Gastrocnemius medialis (tissue), 4 donors: Measurements from ENCODE around the gene MTURN. TPM values are rescaled to one million over a fixed set of nuclear protein-coding genes. Genes with fewer than 3 reads are reported as not detected.

Experiments used
- ATAC-seq, 2 donors: fragments of 150-250 bp; one replicate each; pipeline ENCODE4 v1.9.1; 2016
- DNase-seq, 2 donors: peaks; one replicate each; pipeline ENCODE4 v3.0.0-alpha.2; 2019
- H3K27ac ChIP-seq, 4 donors: fragments of 200-600 bp; sonication (generic); 1 replicate in 1 of 4; 2 replicates in 3 of 4; pipeline ENCODE4 v1.5.1; 2016 to 2018; ENCODE audit warnings: mild to moderate bottlenecking in 2 of 4, moderate library complexity in 1 of 4
- H3K27me3 ChIP-seq, 3 donors: fragments of 200-600 bp; sonication (generic) in 2 of 3; 1 replicate in 1 of 3; 2 replicates in 2 of 3; pipeline versions ENCODE4 v1.5.1 to v1.6.0; 2016 to 2019; ENCODE audit warnings: mild to moderate bottlenecking in 1 of 3, moderate library complexity in 1 of 3
- H3K36me3 ChIP-seq, 2 donors: fragments of 200-600 bp; sonication (generic) in 1 of 2; one replicate each; pipeline ENCODE4 v1.5.1; 2017 to 2018
- H3K4me1 ChIP-seq, 2 donors: fragments of 200-600 bp; sonication (generic) in 1 of 2; one replicate each; pipeline ENCODE4 v1.5.1; 2016 to 2017; ENCODE audit warnings: mild to moderate bottlenecking in 2 of 2
- H3K4me3 ChIP-seq, 4 donors: fragments of 200-600 bp; sonication (generic) in 3 of 4; 1 replicate in 1 of 4; 2 replicates in 3 of 4; pipeline ENCODE4 v1.5.1; 2016 to 2019; ENCODE audit warnings: mild to moderate bottlenecking in 2 of 4
- H3K9me3 ChIP-seq, 3 donors: fragments of 200-600 bp; sonication (generic) in 2 of 3; 1 replicate in 1 of 3; 2 replicates in 2 of 3; pipeline ENCODE4 v1.5.1; 2016 to 2019
- CTCF ChIP-seq, 5 experiments: fragments of 450-650 bp in 3 of 5; fragments of 200-600 bp in 2 of 5; sonication (generic) in 2 of 5; IDR thresholded peaks in 4 of 5; conservative IDR thresholded peaks in 1 of 5; 1 replicate in 4 of 5; 2 replicates in 1 of 5; pipeline ENCODE4 v1.5.1; 2016 to 2019; ENCODE audit warnings: antibody characterized with exemption in 5 of 5, mild to moderate bottlenecking in 3 of 5, moderate library complexity in 3 of 5
- POLR2A ChIP-seq, 2 donors: fragments of 450-650 bp; IDR thresholded peaks; one replicate each; pipeline ENCODE4 v1.6.1; 2017; ENCODE audit warnings: antibody characterized with exemption in 2 of 2, mild to moderate bottlenecking in 2 of 2, moderate library complexity in 2 of 2
- in situ Hi-C, 4 donors: fragments of 200-750 bp; cut with MboI; loops; one replicate each; pipeline versions ENCODE4 v1.15.0 to v1.8.0; 2017; ENCODE audit warnings: low sequenced_read_pairs in 4 of 4
- intact Hi-C: fragments of 100-400 bp; cut with DNase I; formaldehyde crosslinking; loops from one replicate; pipeline ENCODE4 v1.15.1; 2023; ENCODE audit warnings: low total_unique reads
- total RNA-seq, 4 donors: library from RNA; depleted of rRNA; stranded (reverse); fragments of >200 nt; gene quantifications; one replicate each; pipeline versions ENCODE4 v1.1.0 to v1.2.3, GENCODE V29; 2016

Gene MTURN
- total RNA-seq, 4 donors from 2014 or later, result 32.9 to 81.9 (median 44.7) TPM

GRCh38 chr7:30177965-30178364 lies 43.2 kb downstream of the MTURN start:
- no peak for DNase-seq

DNA sequence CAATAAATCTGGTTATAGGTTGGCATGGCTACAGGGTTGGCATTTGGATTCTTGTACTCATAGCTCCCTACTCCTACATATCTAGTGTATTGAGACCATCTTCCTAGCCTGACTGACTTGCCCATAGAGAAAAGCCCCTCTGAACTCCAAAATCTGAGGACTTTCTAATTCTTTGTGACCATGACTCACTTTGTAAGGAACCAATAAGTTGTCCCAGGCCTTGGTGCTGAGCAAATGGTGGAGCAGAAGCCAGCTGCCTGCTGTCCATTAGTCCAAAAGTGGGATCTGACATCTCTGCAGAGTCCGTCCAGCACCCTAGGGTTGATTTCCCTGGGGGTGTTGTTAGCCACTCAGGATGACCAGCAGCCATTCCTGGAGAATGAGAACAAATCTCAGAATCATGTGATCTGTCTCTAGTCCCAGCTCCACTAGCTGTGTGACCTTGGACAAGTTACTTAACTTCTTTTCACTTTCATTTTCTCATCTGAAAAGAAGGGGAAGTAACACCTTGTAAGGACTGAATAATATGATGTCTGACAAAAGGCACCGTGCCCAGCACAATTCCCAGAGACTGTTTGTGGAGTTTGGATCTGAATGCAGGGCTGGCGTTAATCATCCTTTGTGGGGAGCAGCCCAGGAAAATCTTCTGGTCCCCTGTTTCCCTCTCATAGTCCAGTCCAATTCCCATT lies 44.1 kb downstream of the MTURN start:
- peak in 1 of 2 donors; percentile 58 for ATAC-seq
- H3K4me3 ChIP-seq, result no peak overlapping the region
- H3K36me3 ChIP-seq, result no peaks in the 10 kb centered on the region
- peak overlapping the region in 3 of 4 donors; percentile 12 to 54 (median 16) for H3K27ac ChIP-seq
- no peaks in the 10 kb centered on the region for H3K27me3 ChIP-seq
- no peaks in the 10 kb centered on the region for H3K9me3 ChIP-seq
- H3K4me1 ChIP-seq, result peaks cover 56 to 79% of the 10 kb centered on the region in 2 donors
- TF ChIP-seq POLR2A (IDR thresholded peaks at IDR 0.05) (no peak), CTCF (IDR thresholded peaks at IDR 0.05 in 4 of 5, conservative IDR thresholded peaks at IDR 0.05 in 1 of 5) (no peak)
- in situ Hi-C loops (no loop called here), intact Hi-C loops (no loop called here)
- DNase-seq, result no peak

More at GRCh38 chr7:30177965-30178364, 43.2 kb downstream of the MTURN start:
- Histone ChIP-seq H3K4me1 (peaks cover 62 to 81% of the 10 kb centered on the region in 2 donors), H3K27ac (peak overlapping the region in 3 of 4 donors; percentile 7 to 83 (median 11)), H3K36me3 (no peaks in the 10 kb centered on the region), H3K27me3 (no peaks in the 10 kb centered on the region), H3K9me3 (no peaks in the 10 kb centered on the region), H3K4me3 (no peak overlapping the region)
- no peak for ATAC-seq
- in situ Hi-C loops (no loop called here), intact Hi-C loops (no loop called here)
- TF ChIP-seq POLR2A (IDR thresholded peaks at IDR 0.05) (no peak), CTCF (IDR thresholded peaks at IDR 0.05 in 4 of 5, conservative IDR thresholded peaks at IDR 0.05 in 1 of 5) (no peak)

DNA sequence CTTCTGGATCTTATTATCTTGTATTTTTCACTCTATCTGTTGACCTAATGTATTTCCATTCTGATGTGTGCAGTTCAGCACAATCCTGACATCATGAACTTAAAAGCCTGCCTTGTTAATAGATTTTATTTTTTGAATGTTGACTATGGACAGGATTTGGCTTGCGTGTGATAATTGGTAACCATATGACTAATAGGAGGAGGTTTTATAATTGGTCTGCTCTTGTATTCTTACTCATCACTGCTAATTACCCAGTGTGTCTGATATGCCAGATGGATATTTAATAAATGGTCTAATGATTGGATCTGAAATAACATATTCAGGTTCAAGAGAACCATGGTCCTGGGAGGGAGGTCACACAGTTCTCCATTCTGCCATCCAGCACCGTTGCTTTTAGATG lies 45.9 kb downstream of the MTURN start:
- intact Hi-C loops, result no loop called here
- H3K4me1 ChIP-seq, result peaks cover 49 to 77% of the 10 kb centered on the region in 2 donors

DNA sequence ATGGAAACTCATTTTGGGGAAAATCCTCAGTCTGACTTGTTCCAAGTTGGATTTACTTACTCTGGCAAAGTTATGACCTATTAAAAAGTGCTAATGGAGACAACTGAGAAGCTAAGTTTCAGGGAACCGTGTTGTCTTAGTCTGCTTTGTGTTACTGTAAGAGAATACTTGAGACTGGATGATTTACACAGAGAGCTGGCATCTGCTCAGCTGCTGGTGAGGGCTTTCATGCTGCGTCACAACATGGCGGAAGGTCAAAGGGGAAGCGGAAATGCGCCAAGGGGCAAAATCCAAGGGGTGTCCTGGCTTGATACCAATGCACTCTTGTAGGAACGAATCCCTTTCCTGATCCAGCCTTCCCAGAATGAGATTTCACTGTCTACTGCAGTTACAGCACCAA lies 46.4 kb downstream of the MTURN start:
- no peak for TF ChIP-seq CTCF (IDR thresholded peaks at IDR 0.05 in 4 of 5, conservative IDR thresholded peaks at IDR 0.05 in 1 of 5)
- no peak for TF ChIP-seq POLR2A (IDR thresholded peaks at IDR 0.05)
- Histone ChIP-seq H3K9me3 (no peaks in the 10 kb centered on the region), H3K27me3 (no peaks in the 10 kb centered on the region), H3K4me3 (no peak overlapping the region), H3K27ac (peak overlapping the region; percentile 86 to 92 (median 90)), H3K36me3 (no peaks in the 10 kb centered on the region), H3K4me1 (peaks cover 46 to 76% of the 10 kb centered on the region in 2 donors)
- intact Hi-C loops (no loop called here), in situ Hi-C loops (no loop called here)
- ATAC-seq (peak; percentile 28 to 42), DNase-seq (peak in 1 of 2 donors; percentile 52)

More for the DNA sequence above, 45.9 kb downstream of the MTURN start:
- no peaks in the 10 kb centered on the region for H3K27me3 ChIP-seq
- TF ChIP-seq POLR2A (IDR thresholded peaks at IDR 0.05) (no peak), CTCF (IDR thresholded peaks at IDR 0.05 in 4 of 5, conservative IDR thresholded peaks at IDR 0.05 in 1 of 5) (no peak)
- no peaks in the 10 kb centered on the region for H3K36me3 ChIP-seq
- H3K9me3 ChIP-seq, result no peaks in the 10 kb centered on the region
- no peak overlapping the region for H3K4me3 ChIP-seq
- in situ Hi-C loops, result no loop called here
- ATAC-seq (no peak), DNase-seq (no peak)
- peak overlapping the region; percentile 86 to 92 (median 90) for H3K27ac ChIP-seq
